GM21786 (cell line): ENCODE measurements around the gene NPIPB2.

Source experiments
- ATAC-seq: cut with Tn5 transposase; IDR thresholded peaks from one replicate; pipeline ENCODE4 v1.9.1; 2021; ENCODE audit not compliant: unreplicated experiment

Gene NPIPB2

GRCh38 chr16:11907160-11907970 is 34.5 kb downstream of the NPIPB2 start:
- no peak for ATAC-seq

GRCh38 chr16:11903906-11904305 is 37.9 kb downstream of the NPIPB2 start:
- no peak for ATAC-seq

GRCh38 chr16:11901091-11901490 is 40.8 kb downstream of the NPIPB2 start:
- ATAC-seq = no peak

- ATAC-seq = no peak
These were observed 45.2 kb downstream of the NPIPB2 start for GRCh38 chr16:11896486-11897176.

- no peak for ATAC-seq
These were observed 48.3 kb downstream of the NPIPB2 start for GRCh38 chr16:11893571-11893970.

- no peak for ATAC-seq
These were observed 49.1 kb downstream of the NPIPB2 start for GRCh38 chr16:11892761-11893160.

- no peak for ATAC-seq
These were observed 51.4 kb downstream of the NPIPB2 start for GRCh38 chr16:11890231-11890965.

- ATAC-seq = no peak
These were observed 55.0 kb downstream of the NPIPB2 start for GRCh38 chr16:11886881-11887280.

GRCh38 chr16:11884035-11884434 is 57.8 kb downstream of the NPIPB2 start:
- ATAC-seq = no peak

- no peak for ATAC-seq
These were observed 61.8 kb downstream of the NPIPB2 start for GRCh38 chr16:11880007-11880406.

GRCh38 chr16:11877374-11877773 is 64.5 kb downstream of the NPIPB2 start:
- ATAC-seq = no peak
